Stimulated activated CD4-positive, alpha-beta T cell treated with anti-CD3 and anti-CD28 coated beads, Interleukin-1b, Interleukin-23, amount 100 ng/mL, for 24 hours (primary cell): ENCODE measurements around the gene PYGM.
A peak's percentile ranks its signal among the peaks of the same experiment; 100 is the strongest.

Source experiments
- DNase-seq, 4 experiments: peaks; one replicate each; pipeline ENCODE4 v3.0.0-alpha.2; 2020; ENCODE audit warnings: low read depth in 4 of 4, low spot score in 1 of 4

Gene PYGM

GRCh38 chr11:64741375-64742086, 18.2 kb downstream of the PYGM start:
- no peak for DNase-seq

GRCh38 chr11:64739871-64740270, 19.9 kb downstream of the PYGM start:
- DNase-seq: no peak

GRCh38 chr11:64736654-64737053, 23.1 kb downstream of the PYGM start:
- no peak for DNase-seq

GRCh38 chr11:64735725-64736259, 24.0 kb downstream of the PYGM start:
- DNase-seq: no peak

GRCh38 chr11:64734811-64735724, 24.7 kb downstream of the PYGM start:
- no peak for DNase-seq

GRCh38 chr11:64731601-64732000, 28.2 kb downstream of the PYGM start:
- DNase-seq: no peak

GRCh38 chr11:64729851-64730382, 29.9 kb downstream of the PYGM start:
- DNase-seq: no peak

- DNase-seq: no peak
Measured at GRCh38 chr11:64728757-64729365, 30.9 kb downstream of the PYGM start.

- DNase-seq: no peak
Measured at GRCh38 chr11:64726867-64727530, 32.8 kb downstream of the PYGM start.

- no peak for DNase-seq
Measured at GRCh38 chr11:64726211-64726641, 33.5 kb downstream of the PYGM start.

GRCh38 chr11:64724863-64725532, 34.8 kb downstream of the PYGM start:
- DNase-seq: no peak

- DNase-seq: no peak
Measured at GRCh38 chr11:64723907-64724862, 35.6 kb downstream of the PYGM start.

- DNase-seq: peak; percentile 72 to 84 (median 76)
Measured at GRCh38 chr11:64723117-64723906, 36.5 kb downstream of the PYGM start, which contains the start of gene NRXN2. TSS of gene NRXN2 (minus strand) at chr11:64723197. CDS start at chr11:64713699, 9,498 bp downstream.

GRCh38 chr11:64722141-64723065, 37.4 kb downstream of the PYGM start:
- no peak for DNase-seq

GRCh38 chr11:64721359-64721699, 38.4 kb downstream of the PYGM start:
- no peak for DNase-seq

- no peak for DNase-seq
Measured at GRCh38 chr11:64720640-64721358, 39.0 kb downstream of the PYGM start.

- no peak for DNase-seq
Measured at GRCh38 chr11:64720167-64720566, 39.6 kb downstream of the PYGM start.
